ENCODE measurements around the gene RBBP7. TPM values are rescaled to one million over a fixed set of nuclear protein-coding genes. Genes with fewer than 3 reads are reported as not detected.

RBBP7 gene
- total RNA-seq, 2 experiments from 2014 or later = 197 to 201 TPM

- DNase-seq (no peak), ATAC-seq (no peak)
- no peaks in the 10 kb centered on the region for H3K9me3 Mint-ChIP-seq
- H3K4me3 Mint-ChIP-seq = no peak overlapping the region
- CTCF ChIA-PET = interaction anchor here (0.9 kb wide), 1 partner anchor 18 kb away, joined by 4 read pairs; no protein-coding TSS in a partner anchor
- intact Hi-C loops (cut with micrococcal nuclease) = no loop called here
- POLR2A ChIA-PET = no interaction called here
- no peak for TF ChIP-seq CTCF (IDR thresholded peaks at IDR 0.05)
- no peaks in the 10 kb centered on the region for H3K36me3 Mint-ChIP-seq (ENCODE audit: low read depth)
- H3K4me1 Mint-ChIP-seq (ENCODE audit: low read depth) = no peaks in the 10 kb centered on the region
- no peak overlapping the region for H3K27ac Mint-ChIP-seq
- no peaks in the 10 kb centered on the region for H3K27me3 Mint-ChIP-seq
These were observed 40.2 kb upstream of the RBBP7 start for GRCh38 chrX:16910376-16910775.

GRCh38 chrX:16903274-16904022, 33.3 kb upstream of the RBBP7 start:
- ChIA-PET CTCF (interaction anchor here (0.9 kb wide), 1 partner anchor 11 kb away, joined by 3 read pairs; no protein-coding TSS in a partner anchor), POLR2A (no interaction called here)
- DNase-seq (no peak), ATAC-seq (no peak)
- Mint-ChIP-seq H3K27me3 (no peaks in the 10 kb centered on the region), H3K27ac (no peak overlapping the region), H3K36me3 (ENCODE audit: low read depth) (no peaks in the 10 kb centered on the region), H3K4me3 (no peak overlapping the region), H3K4me1 (ENCODE audit: low read depth) (no peaks in the 10 kb centered on the region), H3K9me3 (no peaks in the 10 kb centered on the region)
- no peak for TF ChIP-seq CTCF (IDR thresholded peaks at IDR 0.05)
- intact Hi-C loops (cut with micrococcal nuclease) = no loop called here

- Mint-ChIP-seq H3K27ac (no peak overlapping the region), H3K27me3 (peaks cover 4% of the 10 kb centered on the region)
These were observed 27.3 kb upstream of the RBBP7 start for GRCh38 chrX:16897445-16897844.

GRCh38 chrX:16892504-16893362, 22.6 kb upstream of the RBBP7 start:
- ChIA-PET POLR2A (no interaction called here), CTCF (interaction anchor here (0.6 to 2.3 kb wide), 11 partner anchors 10 to 170 kb away, joined by 3 to 17 read pairs (median 3); no protein-coding TSS in a partner anchor)
- H3K4me1 Mint-ChIP-seq (ENCODE audit: low read depth) = peaks cover 15% of the 10 kb centered on the region
- H3K27ac Mint-ChIP-seq = no peak overlapping the region
- ATAC-seq (peak; percentile 76), DNase-seq (peak; percentile 67)
- TF ChIP-seq CTCF (IDR thresholded peaks at IDR 0.05) = peak; percentile 71
- H3K9me3 Mint-ChIP-seq = no peaks in the 10 kb centered on the region
- peaks cover 4% of the 10 kb centered on the region for H3K27me3 Mint-ChIP-seq
- intact Hi-C loops (cut with micrococcal nuclease) = no loop called here
- H3K36me3 Mint-ChIP-seq (ENCODE audit: low read depth) = no peaks in the 10 kb centered on the region
- no peak overlapping the region for H3K4me3 Mint-ChIP-seq

More at GRCh38 chrX:16897445-16897844, 27.3 kb upstream of the RBBP7 start:
- ChIA-PET POLR2A (no interaction called here), CTCF (interaction anchor here (1.3 kb wide), 1 partner anchor 14 kb away, joined by 4 read pairs; no protein-coding TSS in a partner anchor)
- no peak for TF ChIP-seq CTCF (IDR thresholded peaks at IDR 0.05)
- no peak for DNase-seq
- no peak for ATAC-seq
- intact Hi-C loops (cut with micrococcal nuclease) = no loop called here
- Mint-ChIP-seq H3K36me3 (ENCODE audit: low read depth) (no peaks in the 10 kb centered on the region), H3K4me1 (ENCODE audit: low read depth) (peaks cover 5% of the 10 kb centered on the region), H3K9me3 (no peaks in the 10 kb centered on the region), H3K4me3 (no peak overlapping the region)

Measured in activated CD8-positive, alpha-beta T cell treated with anti-CD3 and anti-CD28 coated beads for 36 hours (primary cell).